H1 (cell line): ENCODE data around the gene SLC25A15. TPM values are rescaled to one million over a fixed set of nuclear protein-coding genes. Genes with fewer than 3 reads are reported as not detected.

Experiments used
- CTCF ChIA-PET: fragments of 300-600 bp; sonication (Branson Sonifier 250); formaldehyde crosslinking; loops from one replicate; lab custom pipeline; 2021; ENCODE audit not compliant: partially characterized antibody; lab: Charles Lee
- POLR2A ChIA-PET: fragments of 300-600 bp; sonication (Branson Sonifier 250); formaldehyde crosslinking; loops from one replicate; lab custom pipeline; 2021; ENCODE audit warnings: inconsistent platforms; ENCODE audit not compliant: partially characterized antibody; lab: Charles Lee
- DNase-seq, 2 experiments: peaks; one replicate each; pipeline versions ENCODE4 v3.0.0 to v3.0.0-alpha.2; 2010 to 2022; ENCODE audit warnings: low spot score in 2 of 2, low read depth in 1 of 2, mixed read lengths in 1 of 2
- FAIRE-seq: peaks from 2 replicates; lab custom pipeline; 2011; peaks lifted over from hg19 to GRCh38; lab: Jason Lieb, UNC
- H2AFZ ChIP-seq: 2 replicates; pipeline ENCODE4 v1.8.1; 2012; ENCODE audit warnings: low read length, inconsistent platforms
- H2AK5ac ChIP-seq: 2 replicates; pipeline ENCODE4 v1.6.1; 2013; ENCODE audit warnings: low read depth, low read length
- H2BK120ac ChIP-seq: replicated peaks from 2 replicates; pipeline ENCODE3; 2013; ENCODE audit warnings: low read depth, low read length, inconsistent platforms
- H2BK12ac ChIP-seq: 2 replicates; pipeline ENCODE4 v1.6.1; 2013; ENCODE audit warnings: low read depth, low read length
- H2BK15ac ChIP-seq: 2 replicates; pipeline ENCODE4 v1.6.1; 2013; ENCODE audit warnings: low read length
- H2BK20ac ChIP-seq: 2 replicates; pipeline ENCODE4 v1.6.1; 2013; ENCODE audit warnings: low read length
- H2BK5ac ChIP-seq: 2 replicates; pipeline ENCODE4 v1.6.1; 2013; ENCODE audit warnings: low read depth, low read length
- H3K14ac ChIP-seq: 2 replicates; pipeline ENCODE4 v1.6.1; 2013; ENCODE audit warnings: inconsistent platforms; ENCODE audit not compliant: insufficient read length
- H3K18ac ChIP-seq: 2 replicates; pipeline ENCODE4 v1.6.1; 2013; ENCODE audit warnings: low read length; ENCODE audit errors: extremely low read depth
- H3K23ac ChIP-seq: 2 replicates; pipeline ENCODE4 v1.6.1; 2013; ENCODE audit warnings: inconsistent platforms; ENCODE audit not compliant: insufficient read length
- H3K23me2 ChIP-seq: 2 replicates; pipeline ENCODE4 v1.6.1; 2013; ENCODE audit warnings: low read depth, low read length
- H3K27ac ChIP-seq: 2 replicates; pipeline ENCODE4 v1.6.1; 2011; ENCODE audit warnings: low read depth, low read length, inconsistent platforms
- H3K27me3 ChIP-seq, 4 experiments: replicated peaks in 1 of 4; 1 replicate in 1 of 4; 2 replicates in 3 of 4; pipeline versions ENCODE4 v1.6.1 to v1.8.1; 2011 to 2013; ENCODE audit warnings: low read length in 3 of 4, mild to moderate bottlenecking in 3 of 4, inconsistent platforms in 2 of 4, mixed read lengths in 2 of 4, moderate library complexity in 1 of 4; ENCODE audit not compliant: control insufficient read depth in 3 of 4, insufficient read depth in 3 of 4; ENCODE audit errors: extremely low read depth in 1 of 4
- H3K36me3 ChIP-seq, 4 experiments: 2 replicates each; pipeline versions ENCODE4 v1.6.1 to v1.8.1; 2011 to 2013; ENCODE audit warnings: mild to moderate bottlenecking in 4 of 4, low read length in 3 of 4, moderate library complexity in 2 of 4, control low read depth in 1 of 4, inconsistent platforms in 1 of 4; ENCODE audit not compliant: insufficient read depth in 4 of 4, control insufficient read depth in 2 of 4
- H3K4ac ChIP-seq: replicated peaks from 2 replicates; pipeline ENCODE3; 2013; ENCODE audit warnings: low read length, low read depth, mixed read lengths, inconsistent platforms; ENCODE audit not compliant: insufficient read length
- H3K4me1 ChIP-seq, 4 experiments: replicated peaks in 1 of 4; 1 replicate in 1 of 4; 2 replicates in 3 of 4; pipeline versions ENCODE4 v1.6.1 to v1.8.1; 2011 to 2013; ENCODE audit warnings: low read length in 3 of 4, inconsistent platforms in 2 of 4, mixed read lengths in 1 of 4; ENCODE audit not compliant: insufficient read depth in 4 of 4, control insufficient read depth in 3 of 4
- H3K4me2 ChIP-seq, 2 experiments: 2 replicates each; pipeline versions ENCODE4 v1.6.1 to v1.8.1; 2011 to 2013; ENCODE audit warnings: low read depth in 2 of 2, low read length in 2 of 2, control low read depth in 1 of 2, inconsistent platforms in 1 of 2, mild to moderate bottlenecking in 1 of 2; ENCODE audit not compliant: insufficient read depth in 1 of 2
- H3K4me3 ChIP-seq, 4 experiments: fragments of 200-600, 300-600 bp in 1 of 4; sonication (generic), shearing (Covaris generic), sonication (Bioruptor Twin) in 1 of 4; 2 replicates each; pipeline versions ENCODE4 v1.5.1 to v1.8.1; 2011 to 2016; ENCODE audit warnings: low read length in 4 of 4, low read depth in 3 of 4, control low read depth in 2 of 4, inconsistent platforms in 2 of 4, mild to moderate bottlenecking in 2 of 4, mixed read lengths in 1 of 4, moderate library complexity in 1 of 4; ENCODE audit not compliant: insufficient read depth in 2 of 4; ENCODE audit errors: extremely low read depth in 1 of 4
- H3K56ac ChIP-seq: replicated peaks from 2 replicates; pipeline ENCODE3; 2013; ENCODE audit warnings: low read depth, mild to moderate bottlenecking, mixed read lengths, low read length, inconsistent platforms; ENCODE audit not compliant: insufficient read length
- H3K79me1 ChIP-seq: 2 replicates; pipeline ENCODE4 v1.6.1; 2013; ENCODE audit warnings: low read depth, low read length, control low read depth
- H3K79me2 ChIP-seq, 2 experiments: 2 replicates each; pipeline versions ENCODE4 v1.6.1 to v1.8.1; 2012 to 2013; ENCODE audit warnings: low read length in 2 of 2, mild to moderate bottlenecking in 2 of 2, inconsistent platforms in 1 of 2; ENCODE audit not compliant: insufficient read depth in 2 of 2, control insufficient read depth in 1 of 2
- H3K9ac ChIP-seq, 4 experiments: replicated peaks in 1 of 4; 1 replicate in 1 of 4; 2 replicates in 3 of 4; pipeline versions ENCODE4 v1.6.1 to v1.8.1; 2011 to 2013; ENCODE audit warnings: low read depth in 3 of 4, low read length in 3 of 4, control low read depth in 2 of 4, mild to moderate bottlenecking in 2 of 4, moderate library complexity in 2 of 4, inconsistent platforms in 1 of 4; ENCODE audit errors: extremely low read depth in 1 of 4
- H3K9me3 ChIP-seq, 2 experiments: 2 replicates each; pipeline versions ENCODE4 v1.6.1 to v1.8.1; 2012 to 2013; ENCODE audit warnings: mild to moderate bottlenecking in 2 of 2, moderate library complexity in 2 of 2, control low read depth in 1 of 2, inconsistent platforms in 1 of 2, low read depth in 1 of 2, low read length in 1 of 2, mixed read lengths in 1 of 2; ENCODE audit not compliant: insufficient read depth in 2 of 2
- H4K20me1 ChIP-seq, 2 experiments: replicated peaks in 1 of 2; 2 replicates each; pipeline versions ENCODE3 to v1.8.1; 2011 to 2013; ENCODE audit warnings: inconsistent platforms in 2 of 2, low read length in 2 of 2, mild to moderate bottlenecking in 1 of 2; ENCODE audit not compliant: insufficient read depth in 2 of 2, control insufficient read depth in 1 of 2
- H4K5ac ChIP-seq: 2 replicates; pipeline ENCODE4 v1.6.1; 2013; ENCODE audit warnings: low read length, low read depth, mixed read lengths, inconsistent platforms; ENCODE audit not compliant: insufficient read length
- H4K8ac ChIP-seq: 2 replicates; pipeline ENCODE4 v1.8.0; 2013; ENCODE audit warnings: mild to moderate bottlenecking, moderate library complexity, low read length, inconsistent platforms; ENCODE audit not compliant: insufficient read depth; ENCODE audit errors: extremely low read depth
- H4K91ac ChIP-seq: replicated peaks from 2 replicates; pipeline ENCODE3; 2013; ENCODE audit warnings: low read length, mixed read lengths, inconsistent platforms; ENCODE audit not compliant: insufficient read length
- GABPA ChIP-seq: IDR thresholded peaks from 2 replicates; pipeline ENCODE4 v1.6.1; 2011; ENCODE audit warnings: mild to moderate bottlenecking, low read length, moderate library complexity, borderline replicate concordance; ENCODE audit not compliant: insufficient read depth
- HDAC2 ChIP-seq, 2 experiments: fragments of 300-600 bp in 1 of 2; sonication (generic) in 1 of 2; IDR thresholded peaks; 2 replicates each; pipeline ENCODE4 v1.6.1; 2011 to 2012; ENCODE audit warnings: low read depth in 2 of 2, low read length in 2 of 2, mild to moderate bottlenecking in 2 of 2, moderate library complexity in 2 of 2, borderline replicate concordance in 1 of 2, inconsistent platforms in 1 of 2
- POLR2AphosphoS5 ChIP-seq: IDR thresholded peaks from 2 replicates; pipeline ENCODE4 v1.6.1; 2011; ENCODE audit warnings: low read depth, low read length
- RFX5 ChIP-seq: IDR thresholded peaks from 2 replicates; pipeline ENCODE4 v1.6.1; 2011; ENCODE audit warnings: low read depth, low read length, improper control_type of control experiment, borderline replicate concordance
- SIRT6 ChIP-seq: IDR thresholded peaks from one replicate; pipeline ENCODE4 v1.7.1; 2012; ENCODE audit warnings: low read length, inconsistent platforms
- TBP ChIP-seq: IDR thresholded peaks from 2 replicates; pipeline ENCODE4 v1.6.1; 2011; ENCODE audit warnings: low read depth, low read length, improper control_type of control experiment
- WGBS, 2 experiments: shearing (Covaris generic) in 1 of 2; methylation state at CpG; one replicate each; pipeline versions ENCODE4 v1.1.6 to v1.1.7; 2013 to 2015; ENCODE audit warnings: low lambda C conversion rate in 2 of 2, mixed read lengths in 2 of 2, inconsistent platforms in 1 of 2, low coverage in 1 of 2, missing lambda C conversion rate in 1 of 2; ENCODE audit not compliant: insufficient replicate concordance in 2 of 2, insufficient coverage in 1 of 2, insufficient read length in 1 of 2; ENCODE audit errors: extremely low coverage in 1 of 2, missing lambda C conversion rate in 1 of 2; 5-methylcytosine and 5-hydroxymethylcytosine counted together
- polyA plus RNA-seq, 7 experiments: library from polyadenylated mRNA; depleted of rRNA in 3 of 7; stranded (reverse) in 5 of 7; unstranded in 2 of 7; fragments of >200 nt in 5 of 7; fragments of 200-250 nt in 2 of 7; gene quantifications; 1 replicate in 5 of 7; 2 replicates in 1 of 7; 4 replicates in 1 of 7; pipeline versions ENCODE4 v1.2.1 to v1.2.3, GENCODE V29; 2011 to 2013; ENCODE audit warnings: missing spikeins in 2 of 7, mixed read lengths in 2 of 7
- total RNA-seq: library from RNA; stranded (reverse); fragmentation: NEBNext Ultra II Directional; extraction: Animal tissue kit (Norgen Biotek cat#: 25700); gene quantifications from 2 replicates; pipeline ENCODE4 v1.2.1, GENCODE V29; 2021
- TF ChIP-seq, protein P1 (sequence below): IDR thresholded peaks from 2 replicates; pipeline ENCODE4 v1.6.1; 2011; ENCODE audit warnings: low read depth, mild to moderate bottlenecking, low read length; ENCODE audit not compliant: insufficient read depth
- TF ChIP-seq, protein P2 (sequence below): IDR thresholded peaks from 2 replicates; pipeline ENCODE4 v1.6.1; 2012; ENCODE audit warnings: inconsistent platforms

SLC25A15 gene
- total and polyA plus RNA-seq, 2 of the 8 experiments (the other 6 are each of a cell fraction or from before 2014, with no cell fraction given), result 12.4 to 23.4 TPM

DNA sequence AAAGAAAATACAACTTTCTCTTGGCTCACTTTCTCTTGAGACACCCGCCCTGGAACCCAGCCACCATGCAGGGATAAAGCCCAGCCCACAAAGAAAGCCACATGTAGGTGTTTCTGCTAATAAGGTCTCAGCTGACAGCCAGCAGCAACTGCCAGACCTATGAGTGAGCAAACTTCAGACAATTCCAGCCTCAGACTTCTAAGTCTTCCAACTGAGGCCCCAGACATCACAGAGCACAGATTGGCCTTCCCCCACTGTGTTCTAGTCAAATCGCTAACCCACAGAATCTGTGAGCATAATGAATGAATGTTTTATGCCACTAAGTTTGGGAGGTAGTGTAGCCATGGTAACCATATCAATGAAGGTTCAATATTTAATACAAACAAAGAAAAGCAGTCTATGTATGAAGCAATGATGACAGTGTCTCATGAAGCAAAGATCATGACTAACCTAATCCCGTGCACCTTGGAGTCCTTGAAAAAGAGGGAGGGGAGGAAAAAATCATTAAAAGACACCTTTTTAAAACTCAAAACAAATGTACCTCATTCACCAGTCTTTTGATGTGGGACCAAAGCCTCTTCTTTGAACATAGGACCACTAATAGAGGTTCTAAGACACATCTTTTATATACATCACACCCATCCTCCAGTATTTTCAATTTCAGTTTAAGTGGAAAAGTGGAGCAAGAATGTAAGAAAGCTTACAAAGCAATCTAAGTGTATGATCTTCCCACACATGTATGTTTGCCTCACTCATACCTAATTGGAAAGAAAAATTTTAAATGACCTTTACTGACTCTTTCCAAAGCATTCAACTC lies 24.6 kb upstream of the SLC25A15 start:
- Histone ChIP-seq H2BK15ac (no peak overlapping the region), H4K5ac (no peak overlapping the region), H2BK5ac (no peak overlapping the region), H4K20me1 (peaks cover 0 to 2% of the 10 kb centered on the region in 2 experiments), H3K36me3 (peaks cover 0 to 11% (median 0%) of the 10 kb centered on the region in 4 experiments; a peak in 4 of 8 replicates), H3K4me2 (no peak overlapping the region), H3K18ac (no peak overlapping the region), H3K4ac (no peak overlapping the region), H3K79me1 (peaks cover 5% of the 10 kb centered on the region; the same call in 1 of the 2 replicates), H3K27ac (no peak overlapping the region), H2AFZ (no peak overlapping the region), H3K9ac (no peak overlapping the region), H3K4me1 (no peaks in the 10 kb centered on the region), H3K23ac (no peak overlapping the region), H2BK120ac (no peak overlapping the region), H3K23me2 (no peaks in the 10 kb centered on the region; the same call in 1 of the 2 replicates), H4K91ac (no peak overlapping the region), H4K8ac (no peak overlapping the region), H3K27me3 (no peaks in the 10 kb centered on the region), H2AK5ac (no peak overlapping the region), H2BK12ac (no peak overlapping the region), H3K56ac (no peak overlapping the region), H3K9me3 (no peaks in the 10 kb centered on the region), H3K14ac (no peak overlapping the region), H3K4me3 (no peak overlapping the region), H2BK20ac (no peak overlapping the region), H3K79me2 (peaks cover 0 to 7% of the 10 kb centered on the region in 2 experiments; a peak in 2 of 4 replicates)
- FAIRE-seq, result no peak
- POLR2A ChIA-PET, result no interaction called here
- CTCF ChIA-PET, result interaction anchor here (1.3 kb wide), 1 partner anchor 13 kb away, joined by 4 read pairs; no protein-coding TSS in a partner anchor
- DNase-seq, result no peak
- 94% methylated on average over 3 of the region's 3 CpGs; no CpG with 5 or more reads in 1 of the 2 experiments for WGBS, 2 experiments
- TF ChIP-seq RFX5 (no peak), POLR2AphosphoS5 (no peak), TBP (no peak), GABPA (no peak), SIRT6 (no peak), HDAC2 (IDR thresholded peaks at IDR 0.05; ENCODE audit: borderline replicate concordance in 1 of 2, low read depth in 2 of 2, low read length in 2 of 2) (no peak)
- TF ChIP-seq, protein P1, sequence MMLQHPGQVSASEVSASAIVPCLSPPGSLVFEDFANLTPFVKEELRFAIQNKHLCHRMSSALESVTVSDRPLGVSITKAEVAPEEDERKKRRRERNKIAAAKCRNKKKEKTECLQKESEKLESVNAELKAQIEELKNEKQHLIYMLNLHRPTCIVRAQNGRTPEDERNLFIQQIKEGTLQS, result no peak
- TF ChIP-seq, protein P2, sequence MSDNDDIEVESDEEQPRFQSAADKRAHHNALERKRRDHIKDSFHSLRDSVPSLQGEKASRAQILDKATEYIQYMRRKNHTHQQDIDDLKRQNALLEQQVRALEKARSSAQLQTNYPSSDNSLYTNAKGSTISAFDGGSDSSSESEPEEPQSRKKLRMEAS, result no peak
